ENCODE measurements around the gene SLC17A1. TPM values are rescaled to one million over a fixed set of nuclear protein-coding genes. Genes with fewer than 3 reads are reported as not detected.

Gene SLC17A1
- total and polyA plus RNA-seq, 2 donors (not counting 3 experiments of a cell fraction or from before 2014, with no cell fraction given) = not detected

DNA sequence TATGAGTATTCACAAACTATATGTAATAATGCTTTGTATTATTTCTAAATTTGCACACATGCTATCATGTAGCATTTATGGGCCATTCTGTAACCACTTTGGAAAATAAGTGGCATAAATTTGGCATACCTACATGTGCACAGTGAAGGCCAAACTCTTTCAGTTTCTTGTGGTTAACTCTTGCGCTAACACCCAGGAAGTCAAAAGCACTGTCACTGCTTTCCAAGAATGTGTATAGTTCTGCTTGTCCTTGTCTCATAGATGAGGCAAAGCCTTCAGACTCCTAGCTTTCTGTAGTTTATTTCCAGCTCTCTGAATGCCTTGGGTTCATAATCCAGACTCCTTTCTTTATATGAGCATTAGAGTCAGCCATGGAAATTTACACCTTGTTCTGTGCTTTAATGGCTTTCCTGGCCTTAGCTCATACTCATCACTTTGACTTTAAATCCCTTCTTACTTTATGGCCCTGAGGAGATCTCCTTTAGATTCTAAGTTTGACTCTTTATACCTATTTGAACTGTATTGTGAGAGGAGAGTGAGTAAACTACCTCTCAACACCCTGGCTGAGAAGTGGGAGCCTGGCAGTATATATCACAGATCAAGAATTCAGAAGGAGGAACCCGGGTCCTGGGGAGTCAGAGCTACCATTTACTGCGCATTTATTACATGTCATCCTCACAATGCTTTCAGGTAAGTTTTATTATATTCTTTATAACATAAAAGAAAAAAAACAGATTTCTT is 43.1 kb upstream of the SLC17A1 start:
- FAIRE-seq = no peak
- H4K20me1 ChIP-seq (replicated peaks; ENCODE audit: control insufficient read depth, extremely low read depth, insufficient read depth, low read length) = no peaks in the 10 kb centered on the region
- no peak overlapping the region for H2AFZ ChIP-seq (ENCODE audit: low read depth, low read length)
- no peak overlapping the region for H3K9ac ChIP-seq (replicated peaks; ENCODE audit: extremely low read depth, insufficient read depth, low read length)
- dilution Hi-C loops (cut with MboI; ENCODE audit: extremely low pct_ligation_motif_present, low sequenced_read_pairs) (no loop called here), intact Hi-C loops (cut with micrococcal nuclease) (no loop called here)
- H3K4me3 ChIP-seq (replicated peaks in 1 of 3; ENCODE audit: insufficient read depth in 1 of 3, low read depth in 1 of 3, low read length in 3 of 3) = no peak overlapping the region
- POLR2A ChIA-PET = no interaction called here
- no peaks in the 10 kb centered on the region for H3K9me1 ChIP-seq (replicated peaks; ENCODE audit: control insufficient read depth, extremely low read depth, insufficient read depth, low read length)
- H3K79me2 ChIP-seq (ENCODE audit: control insufficient read depth, insufficient read depth, low read length) = no peaks in the 10 kb centered on the region
- H3K27ac ChIP-seq (ENCODE audit: insufficient read depth, low read depth, low read length) = no peak overlapping the region
- no peak for DNase-seq (ENCODE audit: low read depth, low spot score)
- H3K27me3 ChIP-seq (ENCODE audit: control insufficient read depth in 2 of 2, insufficient read depth in 2 of 2, low read length in 2 of 2) = peaks cover 0 to 4% of the 10 kb centered on the region in 2 experiments
- no peaks in the 10 kb centered on the region for H3K4me1 ChIP-seq (ENCODE audit: control insufficient read depth, extremely low read depth, insufficient read depth, low read length)
- CTCF ChIA-PET = interaction anchor here (1.4 kb wide), 1 partner anchor 13 kb away, joined by 3 read pairs; no protein-coding TSS in a partner anchor
- BruUV-seq (replicated peaks) = no TSS peak
- TF ChIP-seq JUN (IDR thresholded peaks at IDR 0.05; ENCODE audit: borderline replicate concordance, insufficient read depth, insufficient read length, low read depth) = no peak
- TF ChIP-seq FOS (IDR thresholded peaks at IDR 0.05; ENCODE audit: borderline replicate concordance, insufficient read depth, low read length) = no peak
- TF ChIP-seq, protein P1, sequence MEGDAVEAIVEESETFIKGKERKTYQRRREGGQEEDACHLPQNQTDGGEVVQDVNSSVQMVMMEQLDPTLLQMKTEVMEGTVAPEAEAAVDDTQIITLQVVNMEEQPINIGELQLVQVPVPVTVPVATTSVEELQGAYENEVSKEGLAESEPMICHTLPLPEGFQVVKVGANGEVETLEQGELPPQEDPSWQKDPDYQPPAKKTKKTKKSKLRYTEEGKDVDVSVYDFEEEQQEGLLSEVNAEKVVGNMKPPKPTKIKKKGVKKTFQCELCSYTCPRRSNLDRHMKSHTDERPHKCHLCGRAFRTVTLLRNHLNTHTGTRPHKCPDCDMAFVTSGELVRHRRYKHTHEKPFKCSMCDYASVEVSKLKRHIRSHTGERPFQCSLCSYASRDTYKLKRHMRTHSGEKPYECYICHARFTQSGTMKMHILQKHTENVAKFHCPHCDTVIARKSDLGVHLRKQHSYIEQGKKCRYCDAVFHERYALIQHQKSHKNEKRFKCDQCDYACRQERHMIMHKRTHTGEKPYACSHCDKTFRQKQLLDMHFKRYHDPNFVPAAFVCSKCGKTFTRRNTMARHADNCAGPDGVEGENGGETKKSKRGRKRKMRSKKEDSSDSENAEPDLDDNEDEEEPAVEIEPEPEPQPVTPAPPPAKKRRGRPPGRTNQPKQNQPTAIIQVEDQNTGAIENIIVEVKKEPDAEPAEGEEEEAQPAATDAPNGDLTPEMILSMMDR (IDR thresholded peaks at IDR 0.05; ENCODE audit: extremely low read depth in 1 of 2, insufficient read depth in 1 of 2, low read depth in 1 of 2, low read length in 2 of 2) = no peak
- no peak for TF ChIP-seq MYC (IDR thresholded peaks at IDR 0.05; ENCODE audit: low read depth, low read length)
- TF ChIP-seq, protein P2, sequence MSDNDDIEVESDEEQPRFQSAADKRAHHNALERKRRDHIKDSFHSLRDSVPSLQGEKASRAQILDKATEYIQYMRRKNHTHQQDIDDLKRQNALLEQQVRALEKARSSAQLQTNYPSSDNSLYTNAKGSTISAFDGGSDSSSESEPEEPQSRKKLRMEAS (IDR thresholded peaks at IDR 0.05; ENCODE audit: insufficient read depth, insufficient read length) = no peak
- no peak for TF ChIP-seq POLR2AphosphoS5 (IDR thresholded peaks at IDR 0.05; ENCODE audit: insufficient read depth, low read depth, low read length)
- no peak for TF ChIP-seq EZH2 (IDR thresholded peaks at IDR 0.05; ENCODE audit: borderline replicate concordance, low read depth, low read length, severe bottlenecking)
- TF ChIP-seq POLR2A (IDR thresholded peaks at IDR 0.05; ENCODE audit: low read depth, low read length) = no peak
- no peak for TF ChIP-seq GATA2 (IDR thresholded peaks at IDR 0.05; ENCODE audit: insufficient read depth, insufficient read length, low read depth, low read length)
- H3K36me3 ChIP-seq (ENCODE audit: control insufficient read depth in 2 of 2, extremely low read depth in 1 of 2, insufficient read depth in 2 of 2, low read length in 2 of 2) = no peaks in the 10 kb centered on the region
- no peaks in the 10 kb centered on the region for H3K9me3 ChIP-seq (replicated peaks; ENCODE audit: control insufficient read depth, insufficient read depth, low read length)
- no peak overlapping the region for H3K4me2 ChIP-seq (ENCODE audit: insufficient read depth, low read length)

Data from endothelial cell of umbilical vein (primary cell).